Fibroblast of mammary gland (primary cell): Measurements from ENCODE around the gene HTRA3.

ENCODE experiments used
- DNase-seq: peaks from one replicate; pipeline ENCODE4 v3.0.0-alpha.2; 2010; ENCODE audit warnings: low read depth
- H3K4me3 ChIP-seq: 2 replicates; pipeline ENCODE4 v1.5.1; 2011; ENCODE audit warnings: low read depth, mild to moderate bottlenecking, low read length, moderate library complexity; ENCODE audit not compliant: control insufficient read depth
- CTCF ChIP-seq: conservative IDR thresholded peaks from 2 replicates; pipeline ENCODE4 v1.5.1; 2011; ENCODE audit warnings: low read depth, low read length, inconsistent platforms; ENCODE audit not compliant: control insufficient read depth, insufficient read depth

HTRA3 gene

GRCh38 chr4:8293131-8293975 lies 23.8 kb downstream of the HTRA3 start:
- no peak for DNase-seq
- no peak for TF ChIP-seq CTCF
- H3K4me3 ChIP-seq: no peak overlapping the region

- no peak for TF ChIP-seq CTCF
- H3K4me3 ChIP-seq: no peak overlapping the region
- no peak for DNase-seq
Observed at GRCh38 chr4:8294036-8294435, 24.5 kb downstream of the HTRA3 start.

DNA sequence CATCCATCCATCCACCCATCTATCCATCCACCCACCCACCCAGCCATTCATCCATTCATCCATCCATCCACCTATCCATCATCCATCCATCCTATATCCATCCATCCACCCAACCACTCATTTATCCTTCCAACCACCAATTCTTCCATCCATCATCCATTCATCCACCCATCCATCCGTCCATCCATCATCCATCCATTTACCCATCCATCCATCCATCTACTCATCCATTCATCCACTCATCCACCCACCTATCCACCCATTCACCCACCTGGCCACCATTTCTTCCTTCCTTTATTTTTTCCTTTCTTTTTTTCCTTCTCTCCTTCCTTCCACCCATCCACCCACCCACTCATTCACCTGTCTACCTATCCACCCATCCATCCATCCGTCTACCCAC lies 25.2 kb downstream of the HTRA3 start:
- no peak for TF ChIP-seq CTCF
- no peak overlapping the region for H3K4me3 ChIP-seq
- DNase-seq: no peak

DNA sequence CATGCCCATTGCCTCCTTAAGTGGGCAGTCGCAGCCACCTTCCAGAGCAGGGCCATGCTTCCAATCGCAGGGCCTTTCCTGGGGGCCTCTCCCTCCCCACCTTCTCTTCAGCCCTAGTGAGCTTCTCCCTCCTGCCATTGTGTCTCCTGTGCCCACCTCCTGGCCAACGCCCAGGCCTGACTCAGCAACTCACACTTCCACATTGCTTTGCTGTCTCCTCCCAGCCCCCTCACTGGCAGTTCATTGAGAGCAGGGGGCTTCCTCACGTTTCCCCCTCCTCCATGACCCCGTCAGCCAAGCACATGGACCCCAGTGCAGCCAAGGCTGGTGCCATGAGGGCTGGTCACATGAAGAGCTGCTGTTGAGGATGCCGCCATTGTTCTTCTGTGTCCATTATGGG lies 25.9 kb downstream of the HTRA3 start:
- TF ChIP-seq CTCF: no peak
- no peak for DNase-seq
- no peak overlapping the region for H3K4me3 ChIP-seq

- TF ChIP-seq CTCF: no peak
- H3K4me3 ChIP-seq: no peak overlapping the region
- no peak for DNase-seq
Observed at GRCh38 chr4:8296491-8296890, 26.9 kb downstream of the HTRA3 start.

GRCh38 chr4:8297141-8297601 lies 27.6 kb downstream of the HTRA3 start:
- H3K4me3 ChIP-seq: no peak overlapping the region
- DNase-seq: no peak
- no peak for TF ChIP-seq CTCF
